Endodermal cell (in vitro differentiated cells): ENCODE results near the gene TMEM33. TPM values are rescaled to one million over a fixed set of nuclear protein-coding genes. Genes with fewer than 3 reads are reported as not detected.

ENCODE experiments used
- DNase-seq: peaks from one replicate; pipeline ENCODE4 v3.0.0-alpha.2; 2017
- H3K27ac ChIP-seq: 2 replicates; pipeline ENCODE4 v1.5.1; 2013; ENCODE audit warnings: mild to moderate bottlenecking, low read depth, low read length, moderate library complexity
- H3K27me3 ChIP-seq: 2 replicates; pipeline ENCODE4 v1.6.1; 2013; ENCODE audit warnings: mild to moderate bottlenecking, low read length, moderate library complexity; ENCODE audit not compliant: insufficient read depth, control insufficient read depth, poor library complexity, severe bottlenecking
- H3K36me3 ChIP-seq: 2 replicates; pipeline ENCODE4 v1.7.0; 2013; ENCODE audit warnings: mild to moderate bottlenecking, low read length, moderate library complexity; ENCODE audit not compliant: control insufficient read depth, insufficient read depth
- H3K4me1 ChIP-seq: one replicate; pipeline ENCODE4 v1.7.0; 2013; ENCODE audit warnings: low read length; ENCODE audit not compliant: control insufficient read depth, insufficient read depth
- H3K4me3 ChIP-seq: 2 replicates; pipeline ENCODE4 v1.5.1; 2013; ENCODE audit warnings: mild to moderate bottlenecking, low read length, moderate library complexity
- H3K9ac ChIP-seq: 2 replicates; pipeline ENCODE4 v1.6.1; 2013; ENCODE audit warnings: mild to moderate bottlenecking, low read length, moderate library complexity; ENCODE audit not compliant: poor library complexity, severe bottlenecking; ENCODE audit errors: extremely low read depth
- H3K9me3 ChIP-seq: 2 replicates; pipeline ENCODE4 v1.6.1; 2013; ENCODE audit warnings: mild to moderate bottlenecking, low read length, moderate library complexity; ENCODE audit not compliant: control insufficient read depth
- H3K27ac Mint-ChIP-seq: 2 replicates; pipeline ENCODE4 v1.8.0; 2020; ENCODE audit warnings: mixed read lengths
- H3K27me3 Mint-ChIP-seq: 2 replicates; pipeline ENCODE4 v1.8.0; 2021; ENCODE audit warnings: mild to moderate bottlenecking, mixed read lengths; ENCODE audit not compliant: insufficient read depth
- H3K36me3 Mint-ChIP-seq: 2 replicates; pipeline ENCODE4 v1.8.0; 2020; ENCODE audit warnings: low read depth, mixed read lengths
- H3K4me1 Mint-ChIP-seq: 2 replicates; pipeline ENCODE4 v1.8.0; 2020; ENCODE audit warnings: mixed read lengths
- H3K4me3 Mint-ChIP-seq: 2 replicates; pipeline ENCODE4 v1.8.0; 2020; ENCODE audit warnings: mild to moderate bottlenecking, moderate library complexity, mixed read lengths
- H3K9me3 Mint-ChIP-seq: 2 replicates; pipeline ENCODE4 v1.8.0; 2020; ENCODE audit warnings: mild to moderate bottlenecking, mixed read lengths
- WGBS, 2 experiments: methylation state at CpG; one replicate each; pipeline versions ENCODE4 v1.1.5 to v1.1.7; 2013; ENCODE audit warnings: missing lambda C conversion rate in 2 of 2, mixed read lengths in 1 of 2; ENCODE audit not compliant: insufficient coverage in 1 of 2, insufficient read length in 1 of 2; 5-methylcytosine and 5-hydroxymethylcytosine counted together
- total RNA-seq, 2 donors: library from RNA; stranded (reverse); fragmentation: NEBNext Ultra II Directional in 1 of 2; extraction: Animal tissue kit (Norgen Biotek cat#: 25700) in 1 of 2; gene quantifications; 2 replicates in 1 of 2; 3 replicates in 1 of 2; pipeline ENCODE4 v1.2.1, GENCODE V29; 2021
- TF ChIP-seq, protein P1 (sequence below): fragments of 200-600 bp; sonication (generic); conservative IDR thresholded peaks from 2 replicates; pipeline ENCODE4 v1.5.0; 2021; ENCODE audit warnings: antibody characterized with exemption, mild to moderate bottlenecking

TMEM33 gene
- total RNA-seq, 2 donors from 2014 or later: 80.0 to 84.1 TPM

DNA sequence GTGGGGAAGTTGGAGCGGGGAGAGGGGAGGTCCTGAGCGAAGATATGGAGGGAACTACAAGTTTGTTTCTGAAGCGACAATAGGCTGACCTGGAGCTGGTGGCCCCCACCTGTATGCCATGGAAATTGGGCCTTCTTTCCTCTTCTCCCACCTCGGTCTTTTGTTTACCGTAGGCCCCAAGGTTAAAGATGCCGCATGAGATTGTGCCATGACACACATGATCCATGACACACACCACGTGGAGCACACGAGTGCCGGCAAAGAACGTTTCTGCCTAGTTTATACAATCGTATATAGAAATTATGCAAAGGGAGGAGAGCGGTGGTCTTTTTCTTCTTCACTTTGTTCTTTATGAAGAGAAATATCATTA, 408 bp downstream of the TMEM33 start:
- H3K4me1 ChIP-seq: no peaks in the 10 kb centered on the region

DNA sequence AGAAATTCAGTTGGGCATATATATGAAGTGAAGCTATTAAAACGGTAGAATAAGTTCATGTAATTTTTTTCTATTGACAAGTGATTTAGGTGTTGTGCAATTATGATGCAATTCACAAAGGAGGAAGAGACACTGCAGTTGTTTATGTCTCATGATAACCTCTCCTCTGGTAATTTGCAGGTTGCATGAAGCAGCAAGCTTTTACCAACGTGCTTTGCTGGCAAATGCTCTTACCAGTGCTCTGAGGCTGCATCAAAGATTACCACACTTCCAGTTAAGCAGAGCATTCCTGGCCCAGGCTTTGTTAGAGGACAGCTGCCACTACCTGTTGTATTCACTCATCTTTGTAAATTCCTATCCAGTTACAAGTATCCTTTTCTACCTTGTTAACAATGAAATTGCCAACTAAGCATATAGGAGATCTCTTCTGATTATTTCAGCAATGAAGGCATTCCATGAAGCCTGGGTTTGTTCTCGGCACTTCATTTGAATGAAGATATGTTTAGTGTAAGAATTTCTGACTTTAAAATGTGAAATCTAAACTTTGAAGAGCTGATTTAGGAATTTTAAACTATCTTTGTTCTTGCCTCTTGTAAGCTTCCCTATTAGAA, 3.9 kb downstream of the TMEM33 start:
- TF ChIP-seq, protein P1, sequence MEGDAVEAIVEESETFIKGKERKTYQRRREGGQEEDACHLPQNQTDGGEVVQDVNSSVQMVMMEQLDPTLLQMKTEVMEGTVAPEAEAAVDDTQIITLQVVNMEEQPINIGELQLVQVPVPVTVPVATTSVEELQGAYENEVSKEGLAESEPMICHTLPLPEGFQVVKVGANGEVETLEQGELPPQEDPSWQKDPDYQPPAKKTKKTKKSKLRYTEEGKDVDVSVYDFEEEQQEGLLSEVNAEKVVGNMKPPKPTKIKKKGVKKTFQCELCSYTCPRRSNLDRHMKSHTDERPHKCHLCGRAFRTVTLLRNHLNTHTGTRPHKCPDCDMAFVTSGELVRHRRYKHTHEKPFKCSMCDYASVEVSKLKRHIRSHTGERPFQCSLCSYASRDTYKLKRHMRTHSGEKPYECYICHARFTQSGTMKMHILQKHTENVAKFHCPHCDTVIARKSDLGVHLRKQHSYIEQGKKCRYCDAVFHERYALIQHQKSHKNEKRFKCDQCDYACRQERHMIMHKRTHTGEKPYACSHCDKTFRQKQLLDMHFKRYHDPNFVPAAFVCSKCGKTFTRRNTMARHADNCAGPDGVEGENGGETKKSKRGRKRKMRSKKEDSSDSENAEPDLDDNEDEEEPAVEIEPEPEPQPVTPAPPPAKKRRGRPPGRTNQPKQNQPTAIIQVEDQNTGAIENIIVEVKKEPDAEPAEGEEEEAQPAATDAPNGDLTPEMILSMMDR: no peak
- peaks cover 12% of the 10 kb centered on the region for H3K4me1 Mint-ChIP-seq
- Histone ChIP-seq H3K9me3 (no peaks in the 10 kb centered on the region), H3K27ac (no peak overlapping the region), H3K4me3 (no peak overlapping the region), H3K27me3 (no peaks in the 10 kb centered on the region), H3K4me1 (no peaks in the 10 kb centered on the region), H3K9ac (no peak overlapping the region), H3K36me3 (peaks cover 55% of the 10 kb centered on the region)
- no peak overlapping the region for H3K4me3 Mint-ChIP-seq
- no peaks in the 10 kb centered on the region for H3K9me3 Mint-ChIP-seq
- no peak for DNase-seq
- no peak overlapping the region for H3K27ac Mint-ChIP-seq
- H3K36me3 Mint-ChIP-seq: peaks cover 51% of the 10 kb centered on the region
- WGBS, 2 experiments: 70 to 100% methylated on average over 2 to 3 of the region's 3 CpGs
- H3K27me3 Mint-ChIP-seq: no peaks in the 10 kb centered on the region

More for the DNA sequence above, 408 bp downstream of the TMEM33 start:
- H3K9me3 Mint-ChIP-seq: no peaks in the 10 kb centered on the region
- Histone ChIP-seq H3K9ac (peak overlapping the region; percentile 73), H3K36me3 (peaks cover 23% of the 10 kb centered on the region), H3K4me3 (peak overlapping the region; percentile 95), H3K27me3 (peaks cover 10% of the 10 kb centered on the region), H3K27ac (peak overlapping the region; percentile 73), H3K9me3 (no peaks in the 10 kb centered on the region)
- H3K4me1 Mint-ChIP-seq: peaks cover 14% of the 10 kb centered on the region
- H3K4me3 Mint-ChIP-seq: peak overlapping the region; percentile 97
- 0 to 5% methylated on average over 6 to 12 of the region's 12 CpGs for WGBS, 2 experiments
- H3K27ac Mint-ChIP-seq: peak overlapping the region; percentile 97
- H3K36me3 Mint-ChIP-seq: peaks cover 28% of the 10 kb centered on the region
- DNase-seq: no peak
- TF ChIP-seq, protein P1: no peak
- H3K27me3 Mint-ChIP-seq: peaks cover 14% of the 10 kb centered on the region

DNA sequence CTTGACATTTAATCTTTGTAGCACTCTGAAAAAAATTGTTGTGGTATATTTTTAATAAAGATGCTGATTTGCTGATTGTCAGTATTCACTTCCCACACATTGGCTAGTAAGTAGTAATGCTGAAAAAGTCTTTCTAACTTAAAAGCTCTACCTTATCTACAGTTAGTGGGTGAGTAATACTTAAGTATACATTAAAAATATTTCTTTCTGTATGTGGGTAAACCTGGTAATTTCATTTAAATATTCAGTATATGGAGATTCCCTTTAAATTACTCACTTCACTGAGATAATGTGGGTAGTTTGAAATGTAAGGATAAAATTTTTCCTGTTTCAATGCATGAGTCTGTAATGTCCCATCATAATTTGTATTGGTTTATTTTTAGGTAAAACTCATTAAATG, 5.6 kb downstream of the TMEM33 start:
- H3K4me1 ChIP-seq: no peaks in the 10 kb centered on the region
- no peak overlapping the region for H3K27ac Mint-ChIP-seq
- H3K9me3 ChIP-seq: no peaks in the 10 kb centered on the region
- no peak for DNase-seq
- peaks cover 8% of the 10 kb centered on the region for H3K4me1 Mint-ChIP-seq
- H3K36me3 Mint-ChIP-seq: peaks cover 65% of the 10 kb centered on the region
- no peaks in the 10 kb centered on the region for H3K27me3 ChIP-seq
- H3K4me3 Mint-ChIP-seq: no peak overlapping the region
- TF ChIP-seq, protein P1: no peak
- H3K9me3 Mint-ChIP-seq: no peaks in the 10 kb centered on the region
- peaks cover 72% of the 10 kb centered on the region for H3K36me3 ChIP-seq
- H3K4me3 ChIP-seq: no peak overlapping the region
- no peak overlapping the region for H3K27ac ChIP-seq
- no peak overlapping the region for H3K9ac ChIP-seq
- H3K27me3 Mint-ChIP-seq: no peaks in the 10 kb centered on the region
